ENCODE results near the gene SPATA13. TPM values are rescaled to one million over a fixed set of nuclear protein-coding genes. Genes with fewer than 3 reads are reported as not detected.
"Not testable (repeated sequence)": the region's sequence is repeated elsewhere in the genome, so short reads cannot be mapped to it uniquely, and the experiment has no call there.

SPATA13 gene
- total and polyA plus RNA-seq, 2 donors from 2014 or later: 12.3 to 69.2 TPM

DNA sequence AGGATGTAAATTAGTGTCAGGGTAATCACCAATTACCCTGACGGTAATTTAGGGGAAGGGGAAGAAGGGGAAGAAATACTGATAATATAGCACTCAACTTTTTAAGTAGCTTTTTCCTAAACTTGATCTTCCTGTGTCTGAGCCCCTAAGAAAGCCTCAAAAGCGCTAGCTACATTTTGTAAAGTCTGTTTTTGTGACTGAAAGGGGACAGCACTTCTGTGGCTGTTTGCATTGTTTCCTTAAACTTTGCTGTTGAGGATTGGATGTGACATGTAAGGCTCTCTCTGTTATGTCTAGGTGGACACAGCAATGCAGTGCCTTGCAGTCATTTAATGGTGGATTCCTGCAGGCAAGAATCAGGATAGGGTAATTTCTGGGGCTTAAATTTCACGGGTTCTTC lies 42.8 kb downstream of the SPATA13 start:
- no peaks in the 10 kb centered on the region for H3K36me3 ChIP-seq (ENCODE audit: control insufficient read depth in 2 of 3, insufficient read depth in 3 of 3, low read length in 3 of 3)
- DNase-seq (no peak), FAIRE-seq (no peak)
- H3K4me3 ChIP-seq (ENCODE audit: low read length in 3 of 3): no peak overlapping the region
- H3K9me3 ChIP-seq (ENCODE audit: control insufficient read depth in 2 of 3, insufficient read depth in 1 of 3, low read length in 3 of 3): no peaks in the 10 kb centered on the region
- no peak overlapping the region for H3K9ac ChIP-seq (ENCODE audit: low read length in 3 of 3)
- no peaks in the 10 kb centered on the region for H3K27me3 ChIP-seq (ENCODE audit: control insufficient read depth, insufficient read depth, low read length)
- intact Hi-C loops (cut with DNase I): no loop called here
- TF ChIP-seq, protein P1, sequence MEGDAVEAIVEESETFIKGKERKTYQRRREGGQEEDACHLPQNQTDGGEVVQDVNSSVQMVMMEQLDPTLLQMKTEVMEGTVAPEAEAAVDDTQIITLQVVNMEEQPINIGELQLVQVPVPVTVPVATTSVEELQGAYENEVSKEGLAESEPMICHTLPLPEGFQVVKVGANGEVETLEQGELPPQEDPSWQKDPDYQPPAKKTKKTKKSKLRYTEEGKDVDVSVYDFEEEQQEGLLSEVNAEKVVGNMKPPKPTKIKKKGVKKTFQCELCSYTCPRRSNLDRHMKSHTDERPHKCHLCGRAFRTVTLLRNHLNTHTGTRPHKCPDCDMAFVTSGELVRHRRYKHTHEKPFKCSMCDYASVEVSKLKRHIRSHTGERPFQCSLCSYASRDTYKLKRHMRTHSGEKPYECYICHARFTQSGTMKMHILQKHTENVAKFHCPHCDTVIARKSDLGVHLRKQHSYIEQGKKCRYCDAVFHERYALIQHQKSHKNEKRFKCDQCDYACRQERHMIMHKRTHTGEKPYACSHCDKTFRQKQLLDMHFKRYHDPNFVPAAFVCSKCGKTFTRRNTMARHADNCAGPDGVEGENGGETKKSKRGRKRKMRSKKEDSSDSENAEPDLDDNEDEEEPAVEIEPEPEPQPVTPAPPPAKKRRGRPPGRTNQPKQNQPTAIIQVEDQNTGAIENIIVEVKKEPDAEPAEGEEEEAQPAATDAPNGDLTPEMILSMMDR (IDR thresholded peaks at IDR 0.05; ENCODE audit: borderline replicate concordance, extremely low read depth, insufficient read depth): no peak
- peaks cover 0 to 17% (median 0%) of the 10 kb centered on the region in 3 donors for H3K4me1 ChIP-seq (ENCODE audit: control insufficient read depth in 2 of 3, insufficient read depth in 2 of 3, low read depth in 1 of 3, low read length in 3 of 3)
- H3K27ac ChIP-seq (ENCODE audit: low read depth in 2 of 2, low read length in 2 of 2): no peak overlapping the region

DNA sequence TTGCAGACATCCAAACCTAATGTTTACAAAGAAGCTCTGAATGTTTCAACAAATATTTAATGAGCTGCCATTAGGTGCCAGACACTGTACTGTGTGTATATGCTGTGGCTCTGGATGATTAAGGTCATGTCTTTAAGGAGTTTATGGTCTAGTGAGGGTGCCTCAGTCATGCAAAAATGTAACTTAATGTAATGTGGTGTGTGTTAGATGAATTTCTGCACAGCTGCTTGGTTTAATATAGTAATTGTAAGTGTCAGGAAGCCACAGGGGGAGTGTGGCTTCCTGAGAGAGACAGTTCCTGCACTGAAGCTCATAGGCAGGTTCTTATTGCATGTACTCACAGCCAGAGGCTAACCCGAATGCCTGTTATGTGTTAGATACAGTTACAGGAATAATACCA lies 43.3 kb downstream of the SPATA13 start:
- Histone ChIP-seq H3K27ac (ENCODE audit: low read depth in 2 of 2, low read length in 2 of 2) (peak overlapping the region in 1 of 2 donors; percentile 26), H3K9ac (ENCODE audit: low read length in 3 of 3) (no peak overlapping the region), H3K36me3 (ENCODE audit: control insufficient read depth in 2 of 3, insufficient read depth in 3 of 3, low read length in 3 of 3) (no peaks in the 10 kb centered on the region), H3K4me3 (ENCODE audit: low read length in 3 of 3) (no peak overlapping the region), H3K27me3 (ENCODE audit: control insufficient read depth, insufficient read depth, low read length) (no peaks in the 10 kb centered on the region), H3K4me1 (ENCODE audit: control insufficient read depth in 2 of 3, insufficient read depth in 2 of 3, low read depth in 1 of 3, low read length in 3 of 3) (peaks cover 0 to 15% (median 5%) of the 10 kb centered on the region in 3 donors), H3K9me3 (ENCODE audit: control insufficient read depth in 2 of 3, insufficient read depth in 1 of 3, low read length in 3 of 3) (no peaks in the 10 kb centered on the region)
- FAIRE-seq (no peak), DNase-seq (peak in 2 of 5 donors; percentile 43 to 45)
- TF ChIP-seq, protein P1 (IDR thresholded peaks at IDR 0.05; ENCODE audit: borderline replicate concordance, extremely low read depth, insufficient read depth): no peak
- intact Hi-C loops (cut with DNase I): no loop called here

DNA sequence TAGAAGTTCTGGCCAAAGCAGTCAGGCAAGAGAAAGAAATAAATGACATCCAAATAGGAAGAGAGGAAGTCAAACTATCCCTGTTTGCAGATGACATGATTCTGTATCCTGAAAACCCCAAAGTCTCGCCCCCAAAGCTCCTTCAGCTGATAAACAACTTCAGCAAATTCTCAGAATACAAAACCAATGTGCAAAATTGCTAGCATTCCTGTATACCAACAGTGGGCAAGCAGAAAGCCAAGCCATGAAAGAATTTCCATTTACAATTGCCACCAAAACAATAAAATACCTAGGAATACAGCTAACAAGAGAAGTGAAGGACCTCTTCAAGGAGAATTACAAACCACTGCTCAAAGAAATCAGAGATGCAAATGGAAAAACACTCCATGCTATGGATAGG lies 44.6 kb downstream of the SPATA13 start:
- H3K9me3 ChIP-seq (ENCODE audit: control insufficient read depth in 2 of 3, insufficient read depth in 1 of 3, low read length in 3 of 3); H3K27me3 ChIP-seq (ENCODE audit: control insufficient read depth, insufficient read depth, low read length); FAIRE-seq; H3K9ac ChIP-seq (ENCODE audit: low read length in 3 of 3); H3K4me3 ChIP-seq (ENCODE audit: low read length in 3 of 3); intact Hi-C loops (cut with DNase I); DNase-seq; H3K36me3 ChIP-seq (ENCODE audit: control insufficient read depth in 2 of 3, insufficient read depth in 3 of 3, low read length in 3 of 3): not testable (repeated sequence)
- peaks cover 0 to 16% (median 10%) of the 10 kb centered on the region in 3 donors for H3K4me1 ChIP-seq (ENCODE audit: control insufficient read depth in 2 of 3, insufficient read depth in 2 of 3, low read depth in 1 of 3, low read length in 3 of 3)
- peak overlapping the region in 1 of 2 donors; percentile 10 for H3K27ac ChIP-seq (ENCODE audit: low read depth in 2 of 2, low read length in 2 of 2)

DNA sequence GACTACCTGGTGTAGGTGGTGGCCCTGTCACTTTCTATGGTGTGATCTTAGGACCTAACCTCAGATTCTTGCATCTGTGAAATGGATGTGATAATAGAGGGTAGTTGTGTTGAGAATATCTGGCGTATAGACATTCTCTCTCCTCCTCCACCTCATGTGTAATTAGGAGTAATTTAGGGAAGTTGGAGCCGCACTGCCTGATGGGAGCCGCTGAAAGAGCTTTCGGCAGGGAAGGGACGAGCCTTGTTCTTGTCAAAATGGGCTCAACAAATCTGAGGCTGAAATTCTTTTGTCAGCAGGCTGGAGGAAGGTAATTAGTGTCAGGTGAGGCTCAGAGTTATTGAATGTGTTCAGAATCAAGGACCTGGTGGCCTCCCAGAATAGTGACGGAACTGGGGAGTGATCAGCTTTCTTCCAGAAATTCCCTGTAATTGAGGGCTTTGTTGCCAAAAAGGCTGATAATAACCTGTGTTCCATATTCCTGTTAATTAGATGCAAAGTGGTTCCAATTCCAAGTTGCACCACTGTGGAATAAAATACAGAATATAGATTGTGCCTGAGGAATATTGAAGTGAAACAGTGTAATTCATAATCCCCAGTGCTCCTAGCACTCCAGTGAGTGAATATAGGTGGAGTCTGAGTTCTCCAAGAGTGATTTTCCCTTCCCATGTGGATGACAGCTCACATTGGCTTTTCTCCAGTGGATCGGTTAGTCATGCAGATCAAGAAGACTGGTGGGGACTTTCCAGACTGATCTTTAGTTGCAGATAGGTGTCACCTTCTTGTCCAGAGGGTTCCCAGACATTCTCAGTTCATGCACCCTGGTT lies 47.5 kb downstream of the SPATA13 start:
- no peaks in the 10 kb centered on the region for H3K27me3 ChIP-seq (ENCODE audit: control insufficient read depth, insufficient read depth, low read length)
- H3K36me3 ChIP-seq (ENCODE audit: control insufficient read depth in 2 of 3, insufficient read depth in 3 of 3, low read length in 3 of 3): no peaks in the 10 kb centered on the region
- no peak overlapping the region for H3K4me3 ChIP-seq (ENCODE audit: low read length in 3 of 3)
- peak overlapping the region; percentile 26 to 38 for H3K27ac ChIP-seq (ENCODE audit: low read depth in 2 of 2, low read length in 2 of 2)
- FAIRE-seq: no peak
- H3K9ac ChIP-seq (ENCODE audit: low read length in 3 of 3): no peak overlapping the region
- H3K4me1 ChIP-seq (ENCODE audit: control insufficient read depth in 2 of 3, insufficient read depth in 2 of 3, low read depth in 1 of 3, low read length in 3 of 3): peaks cover 0 to 15% (median 13%) of the 10 kb centered on the region in 3 donors
- DNase-seq: no peak
- intact Hi-C loops (cut with DNase I): no loop called here
- TF ChIP-seq, protein P1 (IDR thresholded peaks at IDR 0.05; ENCODE audit: borderline replicate concordance, extremely low read depth, insufficient read depth): no peak
- H3K9me3 ChIP-seq (ENCODE audit: control insufficient read depth in 2 of 3, insufficient read depth in 1 of 3, low read length in 3 of 3): no peaks in the 10 kb centered on the region

Measured in kidney (tissue), 14 donors.